Sigmoid colon (tissue), 7 donors: ENCODE results near the gene KCNJ9. TPM values are rescaled to one million over a fixed set of nuclear protein-coding genes. Genes with fewer than 3 reads are reported as not detected.

Experiments used
- DNase-seq: peaks from one replicate; pipeline ENCODE4 v3.0.0-alpha.2; 2019
- H3K27ac ChIP-seq, 4 donors: fragments of 200-600 bp; sonication (generic); one replicate each; pipeline ENCODE4 v1.5.1; 2016 to 2019; ENCODE audit warnings: mild to moderate bottlenecking in 1 of 4
- H3K27me3 ChIP-seq, 3 donors: fragments of 200-600 bp; sonication (generic); one replicate each; pipeline ENCODE4 v1.5.1; 2019; ENCODE audit warnings: mild to moderate bottlenecking in 1 of 3
- H3K36me3 ChIP-seq, 4 donors: fragments of 200-600 bp; sonication (generic); one replicate each; pipeline ENCODE4 v1.5.1; 2016 to 2019
- H3K4me1 ChIP-seq, 4 donors: fragments of 200-600 bp; sonication (generic); one replicate each; pipeline ENCODE4 v1.5.1; 2017 to 2019
- H3K4me3 ChIP-seq, 4 donors: fragments of 200-600 bp; sonication (generic); one replicate each; pipeline ENCODE4 v1.5.1; 2017 to 2019; ENCODE audit warnings: mild to moderate bottlenecking in 2 of 4, moderate library complexity in 1 of 4
- H3K9me3 ChIP-seq, 4 donors: fragments of 200-600 bp in 3 of 4; sonication (generic) in 3 of 4; one replicate each; pipeline versions ENCODE4 v1.5.1 to v1.6.1; 2013 to 2019
- EP300 ChIP-seq, 4 donors: sonication (generic); formaldehyde crosslinking; IDR thresholded peaks; one replicate each; pipeline ENCODE4 v1.6.1; 2017; ENCODE audit warnings: antibody characterized with exemption in 4 of 4
- POLR2A ChIP-seq, 2 donors: fragments of 450-650 bp; IDR thresholded peaks; one replicate each; pipeline ENCODE4 v1.6.1; 2016; ENCODE audit warnings: antibody characterized with exemption in 2 of 2, mild to moderate bottlenecking in 2 of 2, moderate library complexity in 2 of 2
- POLR2AphosphoS5 ChIP-seq, 4 donors: sonication (generic); formaldehyde crosslinking; IDR thresholded peaks; one replicate each; pipeline ENCODE4 v1.6.1; 2017; ENCODE audit warnings: antibody characterized with exemption in 4 of 4
- WGBS, 2 donors: extraction: QIAGEN DNeasy Blood & Tissue Kit; methylation state at CpG; one replicate each; pipeline ENCODE4 v1.1.7; 2013; 5-methylcytosine and 5-hydroxymethylcytosine counted together
- intact Hi-C: fragments of 100-400 bp; cut with DNase I; formaldehyde crosslinking; loops from one replicate; pipeline ENCODE4 v1.15.1; 2023
- polyA plus RNA-seq, 3 donors: library from polyadenylated mRNA; stranded (reverse); fragments of 200-250 nt; gene quantifications; one replicate each; pipeline ENCODE4 v1.2.3, GENCODE V29; 2013
- total RNA-seq, 4 donors: library from RNA; depleted of rRNA; stranded (reverse); fragments of >200 nt; gene quantifications; one replicate each; pipeline ENCODE4 v1.1.0, GENCODE V29; 2016
- TF ChIP-seq, protein P1 (sequence below), 4 experiments: fragments of 450-650 bp in 3 of 4; fragments of 200-600 bp in 1 of 4; IDR thresholded peaks; one replicate each; pipeline ENCODE4 v1.5.1; 2016 to 2019; ENCODE audit warnings: antibody characterized with exemption in 4 of 4, mild to moderate bottlenecking in 3 of 4, moderate library complexity in 2 of 4
- donor health status: healthy with polysubstance abuse.
- donor health status: Bipolar disorder and iron deficiency.
- donor health status: healthy.

The KCNJ9 gene
- total and polyA plus RNA-seq, 7 donors, result under 0.01 to 0.36 (median 0.27) TPM; not detected in 2

DNA sequence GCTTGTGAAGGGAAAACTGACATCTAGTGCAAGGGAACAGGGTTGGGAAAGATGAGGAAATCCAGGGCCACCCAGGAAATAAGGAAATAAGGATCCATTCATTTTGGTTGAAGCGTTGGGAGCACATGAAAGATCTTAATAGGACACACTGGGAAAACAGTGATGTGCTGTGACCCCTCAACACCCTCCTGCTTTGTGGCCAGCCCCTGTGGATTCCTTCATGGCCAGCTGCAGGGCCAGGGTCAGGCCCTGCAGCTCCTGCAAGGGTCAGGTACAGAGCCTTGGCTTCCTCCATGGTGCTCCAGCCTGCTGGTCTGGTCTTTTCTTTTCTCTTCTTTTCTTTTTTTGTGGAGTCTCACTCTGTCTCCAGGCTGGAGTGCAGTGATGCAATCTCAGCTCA is 30.7 kb upstream of the KCNJ9 start:
- H3K4me1 ChIP-seq, result peaks cover 0 to 26% (median 15%) of the 10 kb centered on the region in 4 donors
- 84 to 85% methylated on average over 1 of the region's 1 CpG for WGBS, 2 donors
- DNase-seq, result no peak
- no peaks in the 10 kb centered on the region for H3K36me3 ChIP-seq
- H3K4me3 ChIP-seq, result no peak overlapping the region
- no peaks in the 10 kb centered on the region for H3K27me3 ChIP-seq
- intact Hi-C loops, result no loop called here
- TF ChIP-seq, protein P1, sequence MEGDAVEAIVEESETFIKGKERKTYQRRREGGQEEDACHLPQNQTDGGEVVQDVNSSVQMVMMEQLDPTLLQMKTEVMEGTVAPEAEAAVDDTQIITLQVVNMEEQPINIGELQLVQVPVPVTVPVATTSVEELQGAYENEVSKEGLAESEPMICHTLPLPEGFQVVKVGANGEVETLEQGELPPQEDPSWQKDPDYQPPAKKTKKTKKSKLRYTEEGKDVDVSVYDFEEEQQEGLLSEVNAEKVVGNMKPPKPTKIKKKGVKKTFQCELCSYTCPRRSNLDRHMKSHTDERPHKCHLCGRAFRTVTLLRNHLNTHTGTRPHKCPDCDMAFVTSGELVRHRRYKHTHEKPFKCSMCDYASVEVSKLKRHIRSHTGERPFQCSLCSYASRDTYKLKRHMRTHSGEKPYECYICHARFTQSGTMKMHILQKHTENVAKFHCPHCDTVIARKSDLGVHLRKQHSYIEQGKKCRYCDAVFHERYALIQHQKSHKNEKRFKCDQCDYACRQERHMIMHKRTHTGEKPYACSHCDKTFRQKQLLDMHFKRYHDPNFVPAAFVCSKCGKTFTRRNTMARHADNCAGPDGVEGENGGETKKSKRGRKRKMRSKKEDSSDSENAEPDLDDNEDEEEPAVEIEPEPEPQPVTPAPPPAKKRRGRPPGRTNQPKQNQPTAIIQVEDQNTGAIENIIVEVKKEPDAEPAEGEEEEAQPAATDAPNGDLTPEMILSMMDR (IDR thresholded peaks at IDR 0.05), result no peak
- no peaks in the 10 kb centered on the region for H3K9me3 ChIP-seq
- H3K27ac ChIP-seq, result no peak overlapping the region

DNA sequence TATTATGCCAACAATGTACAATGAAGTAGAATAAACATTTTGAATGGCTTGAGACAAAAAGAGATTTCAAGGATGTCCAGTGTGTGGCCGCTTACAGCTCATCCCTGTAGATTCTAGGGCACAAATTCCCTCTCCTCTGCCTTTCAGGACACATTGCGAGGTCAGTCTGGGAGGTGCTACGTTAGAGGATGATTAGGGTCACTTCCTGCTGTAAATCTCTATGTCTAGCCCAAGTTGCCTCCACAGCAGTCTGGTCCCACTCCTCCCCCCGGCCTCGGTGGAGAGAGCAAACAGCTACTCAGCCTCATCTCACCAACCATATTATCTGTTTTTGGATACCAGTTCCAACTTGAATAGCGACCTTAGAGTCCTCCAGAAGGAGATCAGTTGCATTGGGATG is 28.4 kb upstream of the KCNJ9 start:
- Histone ChIP-seq H3K4me3 (no peak overlapping the region), H3K27ac (no peak overlapping the region), H3K27me3 (no peaks in the 10 kb centered on the region), H3K36me3 (no peaks in the 10 kb centered on the region), H3K9me3 (no peaks in the 10 kb centered on the region), H3K4me1 (peaks cover 0 to 7% (median 0%) of the 10 kb centered on the region in 4 donors)
- whole genome bisulfite sequencing, 2 donors, result 50 to 57% methylated on average over 6 of the region's 6 CpGs
- TF ChIP-seq EP300 (IDR thresholded peaks at IDR 0.05) (no peak), POLR2A (IDR thresholded peaks at IDR 0.05) (no peak), POLR2AphosphoS5 (IDR thresholded peaks at IDR 0.05) (no peak)
- TF ChIP-seq, protein P1 (IDR thresholded peaks at IDR 0.05), result no peak
- intact Hi-C loops, result no loop called here
- no peak for DNase-seq

DNA sequence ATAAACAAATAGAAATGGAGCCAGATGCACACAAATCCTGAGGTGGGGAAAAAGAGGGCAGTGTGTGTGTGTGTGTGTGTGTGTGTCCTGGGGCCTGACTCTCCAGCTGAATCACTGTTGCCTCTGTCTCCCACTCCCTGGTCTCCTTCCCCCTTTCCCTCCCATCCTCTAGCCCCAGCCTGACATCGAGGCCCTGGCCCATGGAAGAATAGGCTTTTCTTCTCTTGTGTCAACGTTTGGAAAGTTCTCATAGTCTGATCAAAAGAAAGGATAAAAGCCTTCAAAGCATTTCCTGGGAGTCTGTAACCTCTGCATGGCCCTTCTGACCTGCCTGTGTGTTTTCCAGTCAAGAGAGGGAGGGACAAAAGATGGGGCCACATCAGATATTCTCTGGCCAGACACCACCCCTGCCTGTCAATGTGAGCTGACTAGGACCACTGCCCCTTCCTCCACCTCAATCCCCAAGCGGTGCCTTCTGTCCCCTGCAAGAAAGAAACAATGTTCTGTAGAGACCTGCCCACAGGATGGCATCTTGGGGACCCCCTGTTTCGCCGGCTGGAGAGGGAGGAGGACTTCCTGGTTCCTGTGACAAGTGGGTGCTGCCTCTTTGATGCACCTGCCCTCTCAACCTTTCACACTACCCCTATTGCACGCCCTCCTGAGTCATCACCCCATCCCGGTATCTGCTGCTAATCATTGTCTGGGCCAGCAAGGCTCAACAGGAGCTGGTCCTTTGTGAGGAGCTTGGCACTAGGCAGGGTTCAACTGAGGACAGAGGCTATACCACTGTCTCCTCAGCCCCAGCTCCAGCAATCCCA is 27.6 kb upstream of the KCNJ9 start:
- TF ChIP-seq POLR2A (IDR thresholded peaks at IDR 0.05), result no peak
- no peak for TF ChIP-seq POLR2AphosphoS5 (IDR thresholded peaks at IDR 0.05)
- TF ChIP-seq, protein P1 (IDR thresholded peaks at IDR 0.05), result no peak
- no peak for TF ChIP-seq EP300 (IDR thresholded peaks at IDR 0.05)
- peaks cover 0 to 7% (median 0%) of the 10 kb centered on the region in 4 donors for H3K4me1 ChIP-seq
- no peaks in the 10 kb centered on the region for H3K27me3 ChIP-seq
- 56 to 69% methylated on average over 7 of the region's 7 CpGs for WGBS, 2 donors
- H3K9me3 ChIP-seq, result no peaks in the 10 kb centered on the region
- intact Hi-C loops, result no loop called here
- H3K27ac ChIP-seq, result no peak overlapping the region
- no peak for DNase-seq
- H3K4me3 ChIP-seq, result no peak overlapping the region
- no peaks in the 10 kb centered on the region for H3K36me3 ChIP-seq

DNA sequence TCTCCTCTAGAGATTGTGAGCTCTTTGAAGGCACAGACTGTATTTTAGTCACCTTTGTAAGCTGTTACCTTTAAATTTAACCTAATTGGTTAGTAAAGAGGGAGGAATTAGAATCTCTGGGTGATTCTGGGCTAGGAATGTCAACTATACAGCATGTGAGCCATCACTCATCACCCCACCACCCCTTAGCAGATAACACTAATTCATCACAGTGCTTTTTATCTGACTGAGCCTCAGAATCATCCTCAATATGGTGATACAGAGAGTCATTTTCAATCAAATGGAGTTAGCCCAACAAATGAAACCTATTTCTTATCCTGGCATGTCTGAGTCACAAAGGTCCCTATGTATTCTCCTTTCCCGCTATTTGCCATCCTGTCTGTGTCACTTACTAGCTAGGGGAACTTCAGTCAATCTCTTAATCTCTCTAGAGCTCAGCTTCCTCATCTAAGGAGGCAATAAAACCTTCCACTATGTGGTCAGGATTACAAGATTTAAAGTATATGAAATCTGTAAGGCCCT is 24.6 kb upstream of the KCNJ9 start:
- no peaks in the 10 kb centered on the region for H3K9me3 ChIP-seq
- no peak for DNase-seq
- WGBS, 2 donors, result 77 to 80% methylated on average over 1 of the region's 1 CpG
- no peaks in the 10 kb centered on the region for H3K4me1 ChIP-seq
- intact Hi-C loops, result no loop called here
- no peaks in the 10 kb centered on the region for H3K27me3 ChIP-seq
- H3K27ac ChIP-seq, result no peak overlapping the region
- no peak overlapping the region for H3K4me3 ChIP-seq
- no peaks in the 10 kb centered on the region for H3K36me3 ChIP-seq
- TF ChIP-seq, protein P1 (IDR thresholded peaks at IDR 0.05), result no peak
- TF ChIP-seq EP300 (IDR thresholded peaks at IDR 0.05) (no peak), POLR2A (IDR thresholded peaks at IDR 0.05) (no peak), POLR2AphosphoS5 (IDR thresholded peaks at IDR 0.05) (no peak)
